Activated CD4-positive, alpha-beta T cell treated with anti-CD3 and anti-CD28 coated beads, Interleukin-2, amount 50 U/mL, for 24 hours (primary cell): Measurements from ENCODE around the gene ADD1.
"Not testable (repeated sequence)": the region's sequence is repeated elsewhere in the genome, so short reads cannot be mapped to it uniquely, and the experiment has no call there.

Experiments used
- DNase-seq, 2 donors: peaks; one replicate each; pipeline ENCODE4 v3.0.0-alpha.2; 2020; ENCODE audit warnings: low read depth in 1 of 2, low spot score in 1 of 2

The ADD1 gene

GRCh38 chr4:2942532-2943363 lies 99.1 kb downstream of the ADD1 start:
- no peak for DNase-seq

GRCh38 chr4:2943364-2944090 lies 99.9 kb downstream of the ADD1 start:
- DNase-seq = no peak

- no peak for DNase-seq
Measured at GRCh38 chr4:2944091-2944482, 100.4 kb downstream of the ADD1 start.

GRCh38 chr4:2944586-2945526 lies 101.2 kb downstream of the ADD1 start:
- DNase-seq = no peak

- DNase-seq = not testable (repeated sequence)
Measured at GRCh38 chr4:2945619-2946604, 102.3 kb downstream of the ADD1 start.

GRCh38 chr4:2946812-2947600 lies 103.4 kb downstream of the ADD1 start:
- DNase-seq = no peak

GRCh38 chr4:2947926-2948325 lies 104.3 kb downstream of the ADD1 start:
- DNase-seq = no peak

- no peak for DNase-seq
Measured at GRCh38 chr4:2948895-2949781, 105.5 kb downstream of the ADD1 start.

- DNase-seq = no peak
Measured at GRCh38 chr4:2949782-2950125, 106.1 kb downstream of the ADD1 start.

GRCh38 chr4:2950221-2950989 lies 106.8 kb downstream of the ADD1 start:
- no peak for DNase-seq

GRCh38 chr4:2953496-2953895 lies 109.9 kb downstream of the ADD1 start:
- no peak for DNase-seq

GRCh38 chr4:2954358-2955185 lies 110.9 kb downstream of the ADD1 start:
- DNase-seq = peak; percentile 61 to 68

- not testable (repeated sequence) for DNase-seq
Measured at GRCh38 chr4:2955186-2956044, 111.8 kb downstream of the ADD1 start.

- no peak for DNase-seq
Measured at GRCh38 chr4:2958446-2958845, 114.8 kb downstream of the ADD1 start.

GRCh38 chr4:2960450-2960849 lies 116.8 kb downstream of the ADD1 start:
- not testable (repeated sequence) for DNase-seq

GRCh38 chr4:2961421-2961810 lies 117.8 kb downstream of the ADD1 start:
- no peak for DNase-seq
